ENCODE results near the gene ATXN7L1.
A peak's percentile ranks its signal among the peaks of the same experiment; 100 is the strongest.

Gene ATXN7L1, protein sequence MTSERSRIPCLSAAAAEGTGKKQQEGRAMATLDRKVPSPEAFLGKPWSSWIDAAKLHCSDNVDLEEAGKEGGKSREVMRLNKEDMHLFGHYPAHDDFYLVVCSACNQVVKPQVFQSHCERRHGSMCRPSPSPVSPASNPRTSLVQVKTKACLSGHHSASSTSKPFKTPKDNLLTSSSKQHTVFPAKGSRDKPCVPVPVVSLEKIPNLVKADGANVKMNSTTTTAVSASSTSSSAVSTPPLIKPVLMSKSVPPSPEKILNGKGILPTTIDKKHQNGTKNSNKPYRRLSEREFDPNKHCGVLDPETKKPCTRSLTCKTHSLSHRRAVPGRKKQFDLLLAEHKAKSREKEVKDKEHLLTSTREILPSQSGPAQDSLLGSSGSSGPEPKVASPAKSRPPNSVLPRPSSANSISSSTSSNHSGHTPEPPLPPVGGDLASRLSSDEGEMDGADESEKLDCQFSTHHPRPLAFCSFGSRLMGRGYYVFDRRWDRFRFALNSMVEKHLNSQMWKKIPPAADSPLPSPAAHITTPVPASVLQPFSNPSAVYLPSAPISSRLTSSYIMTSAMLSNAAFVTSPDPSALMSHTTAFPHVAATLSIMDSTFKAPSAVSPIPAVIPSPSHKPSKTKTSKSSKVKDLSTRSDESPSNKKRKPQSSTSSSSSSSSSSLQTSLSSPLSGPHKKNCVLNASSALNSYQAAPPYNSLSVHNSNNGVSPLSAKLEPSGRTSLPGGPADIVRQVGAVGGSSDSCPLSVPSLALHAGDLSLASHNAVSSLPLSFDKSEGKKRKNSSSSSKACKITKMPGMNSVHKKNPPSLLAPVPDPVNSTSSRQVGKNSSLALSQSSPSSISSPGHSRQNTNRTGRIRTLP

DNA sequence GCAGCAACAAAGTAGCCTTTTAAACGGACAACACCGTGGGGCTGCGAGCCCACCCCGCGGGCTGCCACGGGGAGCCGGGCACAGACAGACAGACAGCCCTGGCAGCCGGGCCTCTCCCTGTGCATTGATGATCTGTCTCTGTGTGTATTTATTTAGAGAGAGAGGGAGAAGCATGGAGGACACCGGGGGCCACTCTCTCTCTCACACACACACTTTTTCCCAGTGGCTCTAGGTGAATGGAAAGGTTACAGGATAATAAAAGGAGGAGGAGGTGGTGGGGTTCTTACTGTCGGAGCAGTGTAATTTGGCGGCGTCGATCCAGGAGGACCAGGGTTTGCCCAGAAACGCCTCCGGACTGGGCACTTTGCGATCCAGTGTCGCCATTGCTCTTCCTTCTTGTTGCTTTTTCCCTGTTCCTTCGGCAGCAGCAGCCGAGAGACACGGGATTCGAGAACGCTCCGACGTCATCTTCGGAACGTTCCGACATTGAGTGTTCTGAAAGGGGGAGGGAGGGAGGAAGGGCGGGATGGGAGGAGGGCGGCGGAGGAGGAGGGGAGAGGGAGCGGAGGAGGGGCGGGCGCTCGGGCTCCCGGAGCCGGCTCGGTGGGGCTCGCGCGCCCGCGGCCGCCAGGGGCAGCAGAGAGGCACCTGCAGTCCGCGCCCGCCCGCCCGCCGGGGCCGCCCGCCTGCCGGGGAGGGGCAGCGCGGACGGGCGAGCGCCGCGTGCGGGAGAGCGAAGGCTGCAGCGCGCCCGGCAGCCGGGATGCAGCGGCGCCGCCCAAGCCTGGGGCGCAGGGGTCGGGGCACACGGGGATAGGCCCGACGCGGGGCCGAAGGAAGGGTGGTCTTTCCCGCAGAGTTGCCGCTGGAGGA, at the start of gene ATXN7L1:
Gene ATXN7L1, minus strand, starts transcription at position 509 of the 873 bp plus-strand sequence. Its CDS starts 41 bp downstream, at position 468.
- DNase-seq, result peak; percentile 99

DNA sequence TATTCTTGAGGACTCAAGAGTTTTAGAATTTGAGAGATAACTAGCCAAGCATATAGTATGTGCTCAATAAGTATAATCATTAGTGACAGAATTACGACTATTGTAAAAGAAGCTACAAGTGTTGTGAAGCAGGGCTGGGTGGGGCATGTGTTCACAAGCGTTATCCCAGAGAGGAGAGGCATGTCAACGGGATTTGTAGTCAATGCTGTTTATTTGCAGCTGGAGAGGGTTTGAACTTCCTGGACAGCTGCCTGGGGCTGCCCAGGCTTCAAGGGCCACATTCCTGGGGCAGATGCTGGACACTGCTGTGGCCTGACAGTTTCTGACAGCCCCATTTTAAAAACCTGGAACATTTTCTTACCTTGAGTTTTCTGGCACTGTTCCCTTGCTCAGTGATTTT, 49.7 kb upstream of the ATXN7L1 start:
- peak; percentile 10 for DNase-seq

DNA sequence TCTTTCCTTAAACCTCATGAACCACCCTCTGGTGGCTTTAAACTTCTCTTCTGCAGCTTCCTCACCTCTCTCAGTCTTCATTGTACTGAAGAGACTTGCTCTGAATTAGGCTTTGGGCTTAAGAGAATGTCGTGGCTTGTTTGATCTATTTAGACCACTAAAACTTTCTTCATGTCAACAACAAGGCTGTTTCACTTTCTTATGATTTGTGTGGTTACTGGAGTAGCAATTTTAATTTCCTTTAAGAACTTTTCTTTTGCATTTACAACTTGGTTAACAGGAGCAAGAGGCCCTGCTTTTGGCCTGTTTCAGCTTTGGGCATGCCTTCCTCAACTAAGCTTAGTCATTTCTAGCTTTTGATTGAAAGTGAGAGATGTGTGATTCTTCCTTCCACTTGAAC, 48.5 kb upstream of the ATXN7L1 start:
- DNase-seq, result no peak

DNA sequence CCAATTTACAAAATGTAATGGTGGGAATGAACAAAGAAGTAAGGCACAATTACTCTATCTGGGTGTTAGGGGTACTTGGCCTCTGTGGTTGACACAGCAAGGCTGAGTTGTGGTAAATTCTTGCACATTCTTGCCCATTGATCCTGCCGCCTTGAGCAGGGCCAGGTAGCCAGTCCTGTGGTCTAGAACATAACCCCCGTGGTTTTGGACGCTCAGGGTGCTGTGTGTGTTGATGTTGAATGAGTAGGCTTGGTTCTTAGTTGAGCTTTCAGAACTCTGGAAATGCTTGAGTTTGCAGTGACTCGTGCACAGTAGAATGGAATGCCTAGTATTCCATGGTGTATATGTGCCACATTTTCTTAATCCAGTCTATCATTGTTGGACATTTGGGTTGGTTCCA, 44.4 kb upstream of the ATXN7L1 start:
- no peak for DNase-seq

DNA sequence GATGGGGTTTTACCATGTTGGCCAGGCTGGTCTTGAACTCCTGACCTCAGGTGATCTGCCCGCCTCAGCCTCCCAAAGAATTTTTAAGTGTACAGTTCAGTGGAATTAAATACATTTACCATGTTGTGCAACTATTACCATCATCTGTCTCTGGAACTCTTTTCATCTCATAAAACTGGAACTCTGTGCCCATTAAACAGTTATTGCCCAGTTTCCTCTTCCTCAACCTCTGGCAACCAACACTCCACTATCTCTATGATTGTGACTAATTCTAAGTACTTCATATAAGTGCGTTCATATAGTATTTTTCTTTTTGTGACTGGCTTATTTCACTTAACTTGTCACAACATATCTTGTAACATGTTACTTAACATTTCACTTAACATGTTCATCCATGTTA, 41.3 kb upstream of the ATXN7L1 start:
- DNase-seq, result no peak

DNA sequence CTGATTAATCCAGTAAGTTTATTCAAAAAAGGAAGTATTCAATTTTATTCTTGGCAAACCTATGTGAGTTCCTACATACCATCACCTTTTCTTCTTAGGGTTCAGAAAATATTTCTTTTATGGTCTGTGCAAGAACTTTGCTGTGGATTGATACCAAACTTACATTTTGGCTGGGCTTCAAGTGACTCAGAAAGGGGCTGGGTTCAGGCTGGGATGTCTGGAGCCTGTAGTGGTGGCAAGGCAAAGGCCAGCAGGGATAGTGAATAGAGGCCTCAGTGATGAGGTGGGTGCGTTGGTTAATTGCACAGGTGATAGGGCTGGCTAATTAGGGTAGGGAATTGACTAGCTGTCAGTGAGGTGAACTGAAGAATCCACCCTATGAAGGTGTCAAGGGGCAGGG, 40.2 kb upstream of the ATXN7L1 start:
- DNase-seq, result no peak

DNA sequence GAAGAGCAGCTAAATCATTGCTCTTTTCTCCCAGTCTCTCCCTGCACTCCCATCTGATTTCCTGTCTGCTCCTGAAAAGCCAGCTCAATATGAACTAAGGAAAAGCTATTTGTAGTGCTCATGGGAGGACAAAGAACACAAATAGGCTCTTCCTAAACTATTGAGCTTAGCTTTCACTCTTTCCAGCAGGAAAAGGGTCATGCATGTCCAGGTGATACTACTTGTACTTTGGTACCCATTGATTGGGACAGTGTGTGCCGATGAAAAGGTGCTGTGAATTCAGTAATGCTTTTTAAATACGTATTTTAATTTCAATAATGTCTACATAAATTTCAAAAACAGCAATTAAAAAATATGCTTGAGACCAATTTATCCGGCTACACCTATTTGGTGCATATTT, 37.5 kb upstream of the ATXN7L1 start:
- DNase-seq, result no peak

DNA sequence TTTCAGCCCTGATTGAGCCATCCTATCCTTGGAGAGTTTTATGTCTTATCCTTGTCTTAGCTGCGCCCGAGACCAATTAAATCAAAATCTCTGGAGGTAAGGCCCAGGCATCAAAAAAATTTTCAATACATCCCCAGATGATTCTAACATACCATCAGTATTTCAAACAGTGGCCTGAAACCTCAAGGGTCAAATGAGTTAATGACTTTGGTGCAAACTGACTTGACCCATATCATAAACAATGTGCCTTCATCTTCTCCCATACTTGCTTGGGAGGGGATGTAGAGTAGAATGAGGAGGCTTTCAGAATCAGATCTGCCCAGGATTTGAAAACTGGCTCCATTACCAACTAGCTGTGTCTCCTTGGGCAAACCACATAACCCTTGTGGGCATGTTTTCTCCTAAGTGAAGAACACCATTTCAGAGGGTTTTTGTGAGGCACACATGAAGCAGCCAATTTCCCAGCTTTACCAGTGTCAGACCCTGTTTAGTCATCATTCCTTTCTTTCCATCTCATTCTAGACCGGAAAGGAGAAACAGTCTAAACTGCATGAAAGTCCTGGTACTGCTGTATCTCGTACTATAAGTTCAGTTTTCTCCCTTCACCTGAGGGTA, 35.7 kb upstream of the ATXN7L1 start:
- no peak for DNase-seq

DNA sequence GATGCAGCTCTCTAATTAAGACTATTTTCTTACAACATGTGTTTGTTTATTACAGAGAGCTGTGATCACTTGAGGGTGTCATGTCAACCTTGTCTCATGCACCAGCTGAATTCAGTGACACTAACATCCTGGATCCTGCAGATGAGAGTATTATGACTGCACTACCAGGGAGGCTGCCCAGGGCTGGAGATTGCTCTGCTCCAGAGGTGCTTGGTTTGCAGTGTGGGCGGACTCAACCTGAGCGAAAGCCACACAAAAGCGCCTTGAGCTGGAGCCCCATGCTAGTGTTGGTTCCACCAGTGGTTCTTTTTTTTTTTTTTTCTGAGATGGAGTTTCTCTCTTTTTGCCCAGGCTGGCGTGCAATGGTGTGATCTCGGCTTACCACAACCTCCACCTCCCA, 33.8 kb upstream of the ATXN7L1 start:
- no peak for DNase-seq

DNA sequence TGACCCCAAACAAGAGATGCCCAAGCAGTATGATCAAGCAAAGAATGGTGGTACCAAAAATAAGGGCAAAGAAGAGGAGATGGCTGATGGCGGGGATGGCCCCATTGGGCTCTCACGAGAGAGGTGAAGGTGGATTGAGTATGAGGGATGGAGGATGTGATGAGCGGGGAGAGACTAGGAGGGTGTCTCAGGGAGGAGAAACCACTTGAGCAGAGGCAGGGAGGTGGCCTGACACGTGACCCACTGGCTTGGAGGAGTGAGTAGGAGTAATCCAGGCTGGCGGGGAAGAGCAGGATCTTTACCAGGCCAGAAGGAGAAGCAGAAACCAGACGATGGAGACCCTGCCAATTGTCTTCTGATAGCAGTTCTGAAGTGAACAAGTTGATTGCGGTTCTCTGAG, 33.3 kb upstream of the ATXN7L1 start:
- no peak for DNase-seq

DNA sequence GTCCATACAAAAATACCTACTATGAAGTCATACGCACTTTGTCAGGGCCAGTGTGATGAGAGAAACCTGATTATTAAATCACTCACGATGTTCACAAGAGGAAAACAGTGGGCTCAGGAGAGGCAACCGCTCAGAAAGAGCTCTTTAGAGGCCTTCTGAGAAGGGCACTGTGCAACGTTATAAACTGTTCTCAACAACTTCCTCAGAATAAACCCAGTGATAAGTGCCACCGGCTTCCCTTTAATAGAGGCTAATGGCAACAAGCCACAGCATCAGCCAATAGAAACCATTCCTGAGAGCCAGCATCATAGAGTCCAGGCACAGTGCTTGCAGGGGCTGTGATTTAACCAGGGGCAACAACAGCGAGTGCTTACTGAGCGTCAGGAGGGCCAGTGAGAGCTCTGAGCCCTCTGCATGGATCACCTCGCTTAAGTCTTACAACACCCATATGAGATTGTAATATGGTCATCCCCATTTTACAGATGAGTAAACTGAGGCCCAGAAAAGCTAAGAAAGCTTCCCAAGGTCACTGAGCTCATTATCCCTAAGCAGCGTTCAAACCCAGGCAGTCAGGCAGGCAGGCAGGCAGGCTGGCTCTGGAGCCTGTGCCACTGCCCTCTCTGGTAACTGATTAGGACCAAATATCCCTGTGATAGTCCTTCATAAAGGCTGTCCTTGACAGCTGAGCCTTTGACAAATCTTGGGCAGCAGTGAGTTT, 30.9 kb upstream of the ATXN7L1 start:
- no peak for DNase-seq

DNA sequence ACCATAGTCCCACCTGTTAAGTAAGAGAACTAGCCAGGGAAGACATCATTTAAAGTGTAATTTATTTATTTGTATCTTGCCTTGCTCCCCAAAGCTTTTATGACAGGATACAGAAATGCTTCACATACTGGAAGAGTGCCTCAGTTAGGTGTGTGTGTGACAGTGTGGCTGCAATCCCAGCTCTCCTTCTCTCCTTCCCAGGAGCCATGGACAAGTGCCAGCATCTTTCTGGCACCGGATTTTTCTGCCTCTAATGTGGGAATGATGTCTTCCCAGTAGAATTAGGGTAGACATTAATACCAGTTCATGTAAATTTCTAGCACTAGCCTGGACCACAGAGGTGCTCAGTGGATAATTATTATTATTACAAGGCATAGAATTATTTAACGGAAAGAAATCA, 30.3 kb upstream of the ATXN7L1 start:
- no peak for DNase-seq

DNA sequence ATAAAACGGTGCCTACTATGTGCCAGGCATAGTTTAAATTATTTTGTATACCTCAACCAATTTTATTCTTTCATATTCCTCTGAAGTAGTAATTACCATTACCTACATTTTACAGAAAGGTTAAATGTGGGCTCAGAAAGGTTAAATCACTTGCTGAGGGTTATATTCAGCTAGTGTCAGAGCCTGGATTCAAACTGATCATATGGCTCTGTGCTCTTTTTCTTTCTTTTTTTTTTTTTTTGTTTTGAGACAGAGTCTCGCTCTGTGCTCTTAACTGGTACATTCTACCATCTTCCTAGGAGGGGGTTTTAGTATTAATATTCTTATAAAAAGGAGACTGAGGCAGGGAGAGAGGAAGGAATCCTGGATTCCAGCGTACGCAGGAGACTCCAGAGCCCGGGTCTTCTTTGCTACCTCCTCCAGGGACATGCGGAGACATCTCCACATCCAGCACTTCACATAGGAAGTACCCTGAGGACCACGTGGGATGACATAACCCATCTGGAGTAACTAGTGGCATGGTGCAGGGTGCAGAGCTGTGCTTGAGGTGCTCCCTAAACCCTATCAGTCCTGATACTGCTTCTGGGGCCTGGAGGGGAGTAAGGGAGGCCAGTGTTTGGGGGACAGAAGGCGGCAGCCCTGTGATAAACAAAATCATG, 29.6 kb upstream of the ATXN7L1 start:
- no peak for DNase-seq

DNA sequence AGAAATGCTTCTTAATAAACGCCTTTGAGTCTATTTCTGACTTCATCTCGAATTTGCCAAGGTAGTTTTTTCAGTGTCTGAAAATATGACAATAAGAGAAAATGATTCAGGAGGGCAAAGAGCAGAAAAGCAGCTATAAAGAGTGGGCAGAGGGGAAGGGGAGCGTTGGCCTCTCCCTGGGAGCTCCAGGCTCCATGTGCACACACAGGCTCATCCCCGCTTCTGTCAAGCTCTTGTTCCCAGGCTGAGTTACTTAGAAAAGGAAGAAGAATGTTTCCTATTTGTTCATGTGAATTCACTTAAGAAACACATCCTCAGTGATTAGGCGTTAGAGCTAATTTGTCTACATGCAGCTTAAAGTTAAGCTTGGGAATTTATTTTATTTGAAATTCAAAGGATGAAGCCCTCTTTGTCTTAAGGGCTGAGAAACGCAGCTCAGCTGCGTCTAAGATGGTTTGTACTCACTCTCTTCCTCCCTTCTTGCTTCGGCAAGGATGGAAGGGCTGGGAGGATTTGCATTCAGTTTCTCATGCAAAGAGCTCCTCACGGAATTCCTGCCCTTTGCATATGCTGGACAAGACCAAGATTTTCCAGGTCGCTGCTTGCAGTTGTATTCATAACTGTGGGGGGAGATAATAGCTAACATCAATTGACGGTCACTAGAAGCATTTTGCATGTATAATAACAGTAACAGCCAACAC, 29.0 kb upstream of the ATXN7L1 start:
- DNase-seq, result no peak

DNA sequence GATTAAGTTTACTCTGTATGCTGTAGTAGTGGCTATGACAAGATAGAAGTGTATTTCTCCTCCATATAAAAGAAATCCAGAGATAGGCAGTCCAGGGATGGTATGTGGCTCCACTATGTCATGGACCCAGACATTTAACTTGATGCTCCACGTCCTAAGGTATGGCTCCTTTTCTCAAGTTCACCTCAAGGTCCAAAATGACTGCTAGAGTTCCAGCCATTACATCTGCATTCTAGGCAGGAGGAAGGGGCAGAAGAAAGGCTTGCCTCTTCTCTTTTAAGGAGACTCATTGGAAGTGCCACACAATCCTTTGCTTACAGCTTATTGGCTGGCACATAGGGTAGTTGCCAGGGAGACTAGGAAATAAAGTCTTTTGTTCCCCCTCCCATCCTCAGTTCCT, 27.7 kb upstream of the ATXN7L1 start:
- no peak for DNase-seq

DNA sequence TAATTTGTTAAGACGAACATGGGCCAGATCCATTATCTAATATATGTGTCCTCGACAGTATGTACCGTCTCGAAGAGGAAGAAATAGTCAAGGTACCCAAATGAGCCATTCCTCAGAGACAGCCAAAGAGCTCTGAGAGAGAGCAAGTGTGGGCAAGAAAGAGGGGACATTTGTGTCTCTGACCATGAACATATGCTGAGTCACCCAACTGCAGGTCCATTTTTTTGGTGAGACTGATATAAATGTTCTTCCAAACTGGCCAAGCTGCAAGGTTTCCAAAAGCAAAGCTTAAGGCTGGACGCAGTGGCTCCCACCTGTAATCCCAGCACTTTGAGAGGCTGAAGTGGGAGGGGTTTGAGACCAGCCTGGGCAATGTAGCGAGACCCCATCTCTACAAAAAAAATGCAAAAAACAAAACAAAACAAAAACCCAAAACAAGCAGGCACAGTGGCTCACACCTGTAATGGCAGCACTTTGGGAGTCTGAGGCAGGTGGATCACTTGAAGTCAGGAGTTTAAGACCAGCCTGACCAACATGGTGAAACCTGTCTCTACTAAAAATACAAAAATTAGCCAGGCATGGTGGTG, 26.0 kb upstream of the ATXN7L1 start:
- no peak for DNase-seq

DNA sequence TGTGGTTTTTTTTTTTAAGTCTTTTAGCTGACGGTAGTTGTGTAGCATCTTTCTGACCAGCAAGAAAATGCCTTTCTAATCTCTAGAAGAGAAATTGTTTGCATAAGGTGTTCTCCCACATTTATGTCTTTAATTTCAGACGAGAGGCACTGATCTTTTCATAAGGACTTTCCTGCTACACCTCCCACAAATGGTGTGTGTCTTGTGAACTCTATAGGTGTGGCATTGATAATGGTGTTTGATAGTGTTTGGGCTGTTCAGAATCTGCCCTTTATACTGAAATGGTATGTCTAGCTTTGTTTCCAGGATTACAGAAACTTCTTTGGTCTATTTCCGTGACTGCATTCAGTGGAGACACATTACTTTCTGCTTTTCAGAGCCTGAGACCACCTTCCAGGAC, 21.6 kb upstream of the ATXN7L1 start:
- no peak for DNase-seq

DNA sequence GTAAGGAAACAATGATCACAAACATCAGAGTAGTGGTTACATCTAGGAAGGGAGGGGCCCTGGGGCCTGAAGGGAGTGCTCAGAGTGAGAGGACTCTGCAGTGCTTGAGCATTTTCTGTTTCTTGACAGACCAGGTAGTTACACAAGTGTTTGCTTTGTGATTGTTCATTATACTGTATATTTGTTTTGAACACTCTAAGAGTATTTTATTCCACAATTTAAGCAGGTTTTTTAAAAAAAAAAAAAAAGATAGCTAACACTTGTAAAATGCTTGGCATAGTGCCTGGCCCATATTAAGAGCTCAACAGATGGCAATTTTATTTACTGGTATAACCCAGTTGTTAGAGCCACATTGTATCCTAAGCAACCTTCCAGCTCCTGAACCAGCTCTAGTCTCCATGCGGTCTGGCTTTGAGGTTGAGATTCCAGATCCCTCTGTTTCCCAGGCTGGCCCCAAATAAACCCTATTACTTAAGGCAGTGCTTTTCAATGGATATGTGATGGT, 20.1 kb upstream of the ATXN7L1 start:
- peak; percentile 99 for DNase-seq

DNA sequence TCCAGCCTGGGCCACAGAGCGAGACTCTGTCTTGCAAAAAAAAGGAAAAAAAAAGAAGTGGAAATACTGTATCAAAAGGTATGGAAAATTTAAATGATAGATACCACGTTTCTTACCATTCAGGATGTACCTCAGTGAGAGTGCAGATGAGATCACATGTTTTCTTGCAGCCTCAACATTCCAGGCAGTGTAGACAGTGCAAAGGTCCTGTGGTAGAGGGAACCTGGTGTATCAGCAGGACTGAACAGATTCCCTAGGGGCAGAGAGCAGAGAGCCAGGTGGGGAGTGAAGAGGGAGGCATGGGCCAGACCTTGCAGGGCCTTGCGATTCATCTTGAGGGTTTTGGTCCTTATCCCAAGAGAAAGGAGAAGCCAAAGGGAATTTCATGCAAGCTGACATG, 17.7 kb upstream of the ATXN7L1 start:
- no peak for DNase-seq

DNA sequence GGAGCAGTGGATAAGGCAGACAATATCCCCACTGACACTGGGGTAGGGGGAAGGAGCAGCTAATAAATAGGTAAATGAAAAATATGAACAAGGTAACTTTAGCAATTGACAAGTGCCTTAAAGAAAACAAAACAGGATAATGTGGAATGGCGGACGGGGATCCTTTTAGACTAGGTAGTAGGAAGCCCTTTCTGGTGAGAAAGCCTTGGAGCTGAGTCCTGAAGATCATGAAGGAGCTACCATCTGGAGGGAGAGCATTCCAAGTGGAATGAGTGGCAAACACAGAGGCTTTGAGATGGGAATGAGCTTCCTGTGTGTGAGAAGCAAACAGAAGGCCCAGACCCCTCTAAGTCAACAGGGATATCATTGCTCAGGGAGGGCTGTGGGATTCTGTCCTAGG, 16.0 kb upstream of the ATXN7L1 start:
- no peak for DNase-seq
